GM23338 (cell line): ENCODE results near the gene OS9. TPM values are rescaled to one million over a fixed set of nuclear protein-coding genes. Genes with fewer than 3 reads are reported as not detected.

Source experiments
- ATAC-seq: fragments of 200-7000 bp; cut with Tn5 transposase; 3 replicates; pipeline ENCODE4 v1.9.1; 2020
- DNase-seq: peaks from one replicate; pipeline ENCODE4 v3.0.0-alpha.2; 2015; ENCODE audit warnings: low spot score
- H2AFZ ChIP-seq: fragments of 200-600 bp; sonication (generic); 2 replicates; pipeline ENCODE4 v1.8.0; 2016; ENCODE audit warnings: antibody characterized with exemption, mild to moderate bottlenecking, moderate library complexity
- H3F3A ChIP-seq: fragments of 200-600 bp; sonication (generic); replicated peaks from 2 replicates; pipeline ENCODE4 v1.8.0; 2017; ENCODE audit warnings: antibody characterized with exemption, mixed run types, low read depth
- H3K27ac ChIP-seq: fragments of 200-600 bp; sonication (generic); 2 replicates; pipeline ENCODE4 v1.6.1; 2016; ENCODE audit warnings: low read depth
- H3K27me3 ChIP-seq: fragments of 200-600 bp; sonication (generic); 2 replicates; pipeline ENCODE4 v1.8.0; 2016; ENCODE audit warnings: mild to moderate bottlenecking, mixed run types, moderate library complexity; ENCODE audit not compliant: insufficient read depth
- H3K36me3 ChIP-seq: fragments of 200-600 bp; sonication (generic); 2 replicates; pipeline ENCODE4 v1.8.0; 2016; ENCODE audit warnings: mild to moderate bottlenecking; ENCODE audit not compliant: insufficient read depth
- H3K4me1 ChIP-seq: fragments of 200-600 bp; sonication (generic); 2 replicates; pipeline ENCODE4 v1.8.0; 2016; ENCODE audit warnings: mild to moderate bottlenecking, moderate library complexity; ENCODE audit not compliant: insufficient read depth
- H3K4me2 ChIP-seq: fragments of 200-600 bp; sonication (generic); 2 replicates; pipeline ENCODE4 v1.7.1; 2017; ENCODE audit warnings: mixed run types
- H3K4me3 ChIP-seq: fragments of 200-600 bp; sonication (generic); 2 replicates; pipeline ENCODE4 v1.6.1; 2016; ENCODE audit warnings: mixed run types
- H3K79me2 ChIP-seq: fragments of 200-600 bp; sonication (generic); replicated peaks from 2 replicates; pipeline ENCODE4 v1.8.0; 2017; ENCODE audit warnings: mild to moderate bottlenecking; ENCODE audit not compliant: insufficient read depth
- H3K9me2 ChIP-seq: fragments of 200-600 bp; sonication (generic); 2 replicates; pipeline ENCODE4 v1.8.0; 2017; ENCODE audit not compliant: insufficient read depth
- H4K20me1 ChIP-seq: fragments of 200-600 bp; sonication (generic); replicated peaks from 2 replicates; pipeline ENCODE4 v1.8.0; 2017; ENCODE audit warnings: mild to moderate bottlenecking; ENCODE audit not compliant: insufficient read depth
- H3K27ac Mint-ChIP-seq: 2 replicates; pipeline ENCODE4 v1.8.0; 2020; ENCODE audit warnings: inconsistent platforms, mild to moderate bottlenecking, moderate library complexity, mixed read lengths
- H3K27me3 Mint-ChIP-seq: 3 replicates; pipeline ENCODE4 v1.8.0; 2022; ENCODE audit warnings: low read depth, mild to moderate bottlenecking, moderate library complexity, mixed read lengths, inconsistent platforms; ENCODE audit not compliant: insufficient read depth, poor library complexity
- H3K36me3 Mint-ChIP-seq: 3 replicates; pipeline ENCODE4 v1.8.0; 2021; ENCODE audit warnings: low read depth, mild to moderate bottlenecking, inconsistent platforms, moderate library complexity, mixed read lengths
- H3K4me1 Mint-ChIP-seq: 3 replicates; pipeline ENCODE4 v1.8.0; 2020; ENCODE audit warnings: mild to moderate bottlenecking, inconsistent platforms, mixed read lengths
- H3K4me3 Mint-ChIP-seq: 3 replicates; pipeline ENCODE4 v1.8.0; 2021; ENCODE audit warnings: moderate library complexity, mild to moderate bottlenecking, inconsistent platforms, mixed read lengths
- H3K9me3 Mint-ChIP-seq: 3 replicates; pipeline ENCODE4 v1.8.0; 2020; ENCODE audit warnings: moderate library complexity, mild to moderate bottlenecking, inconsistent platforms, mixed read lengths
- CREB1 ChIP-seq: fragments of 250-450 bp; sonication (Bioruptor Pico); IDR thresholded peaks from 2 replicates; pipeline ENCODE4 v1.5.0; 2020; ENCODE audit warnings: low read depth, mild to moderate bottlenecking, moderate library complexity
- CTCF ChIP-seq, 2 experiments: fragments of 200-600 bp in 1 of 2; sonication (generic) in 1 of 2; conservative IDR thresholded peaks; 2 replicates each; pipeline versions ENCODE4 v1.5.1 to v1.6.1; 2016 to 2017; ENCODE audit warnings: antibody characterized with exemption in 2 of 2, low read depth in 2 of 2, mild to moderate bottlenecking in 2 of 2, moderate library complexity in 1 of 2
- EZH2phosphoT487 ChIP-seq: fragments of 200-600 bp; sonication (generic); IDR thresholded peaks from one replicate; pipeline ENCODE4 v1.8.1; 2018; ENCODE audit warnings: antibody characterized with exemption; ENCODE audit not compliant: unreplicated experiment
- JUNB ChIP-seq: IDR thresholded peaks from one replicate; pipeline ENCODE4 v1.6.1; 2016; ENCODE audit warnings: antibody characterized with exemption; ENCODE audit not compliant: unreplicated experiment
- POLR2AphosphoS5 ChIP-seq: IDR thresholded peaks from 2 replicates; pipeline ENCODE4 v1.6.1; 2016; ENCODE audit warnings: antibody characterized with exemption, low read depth
- REST ChIP-seq: IDR thresholded peaks from one replicate; pipeline ENCODE4 v1.6.1; 2018; ENCODE audit warnings: antibody characterized with exemption; ENCODE audit not compliant: unreplicated experiment
- STAT1 ChIP-seq: IDR thresholded peaks from one replicate; pipeline ENCODE4 v1.6.1; 2016; ENCODE audit warnings: antibody characterized with exemption; ENCODE audit not compliant: unreplicated experiment
- ZNF114 ChIP-seq: fragments of 250-450 bp; sonication (Bioruptor Pico); IDR thresholded peaks from 2 replicates; pipeline ENCODE4 v1.5.0; 2020; ENCODE audit warnings: mild to moderate bottlenecking, moderate library complexity
- ZNF331 ChIP-seq: fragments of 250-450 bp; sonication (Bioruptor Pico); IDR thresholded peaks from 2 replicates; pipeline ENCODE4 v1.5.0; 2020; ENCODE audit warnings: low read depth, mild to moderate bottlenecking, moderate library complexity
- polyA plus RNA-seq: library from polyadenylated mRNA; unstranded; fragments of >200 nt; fragmentation: Nextera tagmentation; extraction: Ambion mirVana; gene quantifications from 2 replicates; pipeline ENCODE4 v1.2.1, GENCODE V29; 2016
- total RNA-seq: library from RNA; depleted of rRNA; stranded (reverse); fragments of >200 nt; shearing (Covaris generic); gene quantifications from 2 replicates; pipeline ENCODE4 v1.2.3, GENCODE V29; 2014

The OS9 gene
- total and polyA plus RNA-seq, 2 experiments from 2014 or later: 27.5 to 79.7 TPM

- no peak for TF ChIP-seq CREB1 (CRISPR knock-in tag)
- no peak for TF ChIP-seq ZNF114 (CRISPR knock-in tag)
- no peak for TF ChIP-seq EZH2phosphoT487
- TF ChIP-seq STAT1: no peak
- no peak for TF ChIP-seq POLR2AphosphoS5
- TF ChIP-seq REST: no peak
- no peak for TF ChIP-seq CTCF (conservative IDR thresholded peaks at IDR 0.05; ENCODE audit: low read depth in 2 of 2)
- no peak for TF ChIP-seq JUNB
- no peak for TF ChIP-seq ZNF331 (CRISPR knock-in tag)
- H3K27me3 Mint-ChIP-seq: peaks cover 23% of the 10 kb centered on the region
- H3K4me2 ChIP-seq: no peak overlapping the region
- no peaks in the 10 kb centered on the region for H3K9me2 ChIP-seq
- no peaks in the 10 kb centered on the region for H3K4me1 ChIP-seq
- H3K4me3 ChIP-seq: no peak overlapping the region
- H3K27ac ChIP-seq: no peak overlapping the region
- H3K79me2 ChIP-seq: no peaks in the 10 kb centered on the region
- no peaks in the 10 kb centered on the region for H4K20me1 ChIP-seq
- no peak for DNase-seq
- no peak overlapping the region for H2AFZ ChIP-seq
- no peak overlapping the region for H3K4me3 Mint-ChIP-seq
- peaks cover 22% of the 10 kb centered on the region for H3K27me3 ChIP-seq
- no peaks in the 10 kb centered on the region for H3K9me3 Mint-ChIP-seq
- H3K36me3 ChIP-seq: peaks cover 6% of the 10 kb centered on the region; the same call in 1 of the 2 replicates
- peaks cover 6% of the 10 kb centered on the region for H3K4me1 Mint-ChIP-seq
- no peaks in the 10 kb centered on the region for H3F3A ChIP-seq
- no peak overlapping the region for H3K27ac Mint-ChIP-seq
- peaks cover 15% of the 10 kb centered on the region for H3K36me3 Mint-ChIP-seq
- no peak for ATAC-seq
These were observed 26.1 kb downstream of the OS9 start for GRCh38 chr12:57719777-57720605.
